Gastroesophageal sphincter (tissue), 4 donors: ENCODE measurements around the gene CTNND2. TPM values are rescaled to one million over a fixed set of nuclear protein-coding genes. Genes with fewer than 3 reads are reported as not detected.

Experiments used
- ATAC-seq: fragments of 150-250 bp; one replicate; pipeline ENCODE4 v1.9.1; 2016; ENCODE audit warnings: mild to moderate bottlenecking, moderate library complexity
- H3K27ac ChIP-seq, 4 donors: fragments of 200-600 bp; sonication (generic) in 3 of 4; 1 replicate in 3 of 4; 2 replicates in 1 of 4; pipeline ENCODE4 v1.5.1; 2016 to 2019
- H3K27me3 ChIP-seq: fragments of 200-600 bp; sonication (generic); one replicate; pipeline ENCODE4 v1.5.1; 2019
- H3K36me3 ChIP-seq, 2 donors: fragments of 200-600 bp; sonication (generic); one replicate each; pipeline ENCODE4 v1.5.1; 2019; ENCODE audit warnings: control low read depth in 1 of 2
- H3K4me1 ChIP-seq, 3 donors: fragments of 200-600 bp; sonication (generic); 1 replicate in 2 of 3; 2 replicates in 1 of 3; pipeline ENCODE4 v1.5.1; 2016 to 2019; ENCODE audit warnings: control low read depth in 2 of 3
- H3K4me3 ChIP-seq, 2 donors: fragments of 200-600 bp; sonication (generic); one replicate each; pipeline ENCODE4 v1.5.1; 2019; ENCODE audit warnings: mild to moderate bottlenecking in 1 of 2, moderate library complexity in 1 of 2
- H3K9me3 ChIP-seq, 3 donors: fragments of 200-600 bp; sonication (generic); one replicate each; pipeline ENCODE4 v1.5.1; 2017 to 2019; ENCODE audit warnings: control low read depth in 2 of 3
- EP300 ChIP-seq: sonication (generic); formaldehyde crosslinking; IDR thresholded peaks from one replicate; pipeline ENCODE4 v1.6.1; 2017; ENCODE audit warnings: antibody characterized with exemption, mild to moderate bottlenecking
- POLR2A ChIP-seq, 2 donors: fragments of 450-650 bp; IDR thresholded peaks; one replicate each; pipeline ENCODE4 v1.6.1; 2017; ENCODE audit warnings: antibody characterized with exemption in 2 of 2, mild to moderate bottlenecking in 2 of 2, moderate library complexity in 1 of 2
- POLR2AphosphoS5 ChIP-seq: sonication (generic); formaldehyde crosslinking; IDR thresholded peaks from one replicate; pipeline ENCODE4 v1.6.1; 2017; ENCODE audit warnings: antibody characterized with exemption
- WGBS, 2 donors: methylation state at CpG; one replicate each; pipeline ENCODE4 v1.1.5; 2018; ENCODE audit warnings: low coverage in 1 of 2; 5-methylcytosine and 5-hydroxymethylcytosine counted together
- total RNA-seq, 4 donors: library from RNA; depleted of rRNA; stranded (reverse); fragments of >200 nt; gene quantifications; one replicate each; pipeline ENCODE4 v1.1.0, GENCODE V29; 2016
- TF ChIP-seq, protein P1 (sequence below), 4 experiments: fragments of 200-600 bp in 2 of 4; fragments of 450-650 bp in 2 of 4; sonication (generic) in 1 of 4; IDR thresholded peaks; one replicate each; pipeline ENCODE4 v1.5.1; 2017 to 2019; ENCODE audit warnings: antibody characterized with exemption in 4 of 4, mild to moderate bottlenecking in 2 of 4, moderate library complexity in 2 of 4

Gene CTNND2
- total RNA-seq, 4 donors from 2014 or later = 0.40 to 3.1 (median 1.9) TPM

DNA sequence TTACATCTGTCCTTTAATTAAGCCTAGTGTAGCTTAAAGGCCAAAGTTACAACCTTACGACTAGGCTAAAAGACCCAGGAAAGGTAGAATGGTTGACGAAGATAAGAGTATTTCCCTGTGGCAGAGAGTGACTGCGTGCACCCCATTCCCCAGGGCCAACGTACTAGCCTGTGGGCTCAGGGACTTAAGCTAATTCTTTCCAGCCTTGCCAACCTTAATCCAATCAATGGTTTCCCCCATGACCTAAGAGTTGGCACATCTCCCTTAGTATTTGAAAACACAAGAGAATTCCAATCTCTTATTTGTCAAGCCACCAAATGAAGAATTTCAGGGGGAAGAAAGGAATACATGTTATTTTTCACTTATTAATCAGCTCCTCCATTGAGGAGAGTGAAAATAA, 16.0 kb downstream of the CTNND2 start:
- no peak for ATAC-seq
- Histone ChIP-seq H3K4me1 (no peaks in the 10 kb centered on the region), H3K4me3 (no peak overlapping the region), H3K36me3 (no peaks in the 10 kb centered on the region), H3K27me3 (no peaks in the 10 kb centered on the region), H3K27ac (no peak overlapping the region), H3K9me3 (no peaks in the 10 kb centered on the region)
- 79 to 88% methylated on average over 4 of the region's 4 CpGs for WGBS, 2 donors
- TF ChIP-seq, protein P1, sequence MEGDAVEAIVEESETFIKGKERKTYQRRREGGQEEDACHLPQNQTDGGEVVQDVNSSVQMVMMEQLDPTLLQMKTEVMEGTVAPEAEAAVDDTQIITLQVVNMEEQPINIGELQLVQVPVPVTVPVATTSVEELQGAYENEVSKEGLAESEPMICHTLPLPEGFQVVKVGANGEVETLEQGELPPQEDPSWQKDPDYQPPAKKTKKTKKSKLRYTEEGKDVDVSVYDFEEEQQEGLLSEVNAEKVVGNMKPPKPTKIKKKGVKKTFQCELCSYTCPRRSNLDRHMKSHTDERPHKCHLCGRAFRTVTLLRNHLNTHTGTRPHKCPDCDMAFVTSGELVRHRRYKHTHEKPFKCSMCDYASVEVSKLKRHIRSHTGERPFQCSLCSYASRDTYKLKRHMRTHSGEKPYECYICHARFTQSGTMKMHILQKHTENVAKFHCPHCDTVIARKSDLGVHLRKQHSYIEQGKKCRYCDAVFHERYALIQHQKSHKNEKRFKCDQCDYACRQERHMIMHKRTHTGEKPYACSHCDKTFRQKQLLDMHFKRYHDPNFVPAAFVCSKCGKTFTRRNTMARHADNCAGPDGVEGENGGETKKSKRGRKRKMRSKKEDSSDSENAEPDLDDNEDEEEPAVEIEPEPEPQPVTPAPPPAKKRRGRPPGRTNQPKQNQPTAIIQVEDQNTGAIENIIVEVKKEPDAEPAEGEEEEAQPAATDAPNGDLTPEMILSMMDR (IDR thresholded peaks at IDR 0.05) = no peak
- TF ChIP-seq POLR2A (IDR thresholded peaks at IDR 0.05) (no peak), POLR2AphosphoS5 (no peak)

DNA sequence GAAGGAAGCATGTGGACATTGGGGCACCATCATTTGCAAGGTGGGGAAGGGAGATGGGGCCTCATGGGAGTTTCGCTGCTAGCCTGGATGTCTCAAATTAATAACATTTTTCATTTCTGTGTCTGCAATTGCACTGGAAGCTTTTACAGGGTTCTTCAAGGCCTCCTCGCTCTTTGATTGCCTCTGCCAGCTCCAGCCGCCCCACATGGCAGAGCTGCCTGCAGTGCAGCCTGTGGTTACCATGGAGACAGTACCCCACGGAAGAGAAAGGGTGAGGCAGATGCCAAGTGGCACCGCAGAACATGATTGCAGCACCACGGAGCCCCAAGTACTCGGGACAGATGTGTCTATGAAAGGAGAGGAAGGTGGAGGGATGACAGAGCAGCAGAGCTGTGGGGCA, 25.4 kb downstream of the CTNND2 start:
- no peaks in the 10 kb centered on the region for H3K36me3 ChIP-seq
- TF ChIP-seq, protein P1 (IDR thresholded peaks at IDR 0.05) = no peak
- no peak for TF ChIP-seq EP300
- no peak for TF ChIP-seq POLR2A (IDR thresholded peaks at IDR 0.05)
- no peak for TF ChIP-seq POLR2AphosphoS5
- H3K4me1 ChIP-seq = no peaks in the 10 kb centered on the region
- H3K9me3 ChIP-seq = peaks cover 0 to 8% (median 0%) of the 10 kb centered on the region in 3 donors
- 59 to 60% methylated on average over 2 to 5 of the region's 7 CpGs for WGBS, 2 donors
- H3K4me3 ChIP-seq = no peak overlapping the region
- H3K27me3 ChIP-seq = no peaks in the 10 kb centered on the region
- no peak overlapping the region for H3K27ac ChIP-seq
- ATAC-seq = no peak

DNA sequence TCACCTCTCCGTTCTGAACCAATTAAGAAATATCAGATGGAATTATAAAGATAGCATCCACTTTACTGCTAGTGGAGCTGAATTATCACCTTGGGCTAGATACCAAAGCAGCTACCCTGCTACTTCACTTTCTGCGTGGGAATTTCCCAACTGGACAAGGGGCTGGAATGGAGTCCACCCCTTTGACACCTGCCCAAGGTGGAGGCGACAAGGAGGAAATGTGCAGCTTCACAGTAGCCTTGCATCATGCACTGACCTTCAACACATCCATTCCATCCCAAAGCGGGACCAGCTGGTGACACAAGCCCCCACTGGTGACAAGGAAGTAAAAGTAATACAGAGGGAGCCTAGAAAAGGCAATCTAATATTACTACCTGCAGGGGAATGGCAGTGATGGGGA, 30.7 kb downstream of the CTNND2 start:
- TF ChIP-seq EP300 (no peak), POLR2AphosphoS5 (no peak), POLR2A (IDR thresholded peaks at IDR 0.05) (no peak)
- TF ChIP-seq, protein P1 (IDR thresholded peaks at IDR 0.05) = no peak
- Histone ChIP-seq H3K27ac (no peak overlapping the region), H3K4me3 (no peak overlapping the region), H3K27me3 (no peaks in the 10 kb centered on the region), H3K9me3 (no peaks in the 10 kb centered on the region), H3K36me3 (no peaks in the 10 kb centered on the region), H3K4me1 (no peaks in the 10 kb centered on the region)
- 61 to 83% methylated on average over 3 to 4 of the region's 4 CpGs for WGBS, 2 donors
- no peak for ATAC-seq

DNA sequence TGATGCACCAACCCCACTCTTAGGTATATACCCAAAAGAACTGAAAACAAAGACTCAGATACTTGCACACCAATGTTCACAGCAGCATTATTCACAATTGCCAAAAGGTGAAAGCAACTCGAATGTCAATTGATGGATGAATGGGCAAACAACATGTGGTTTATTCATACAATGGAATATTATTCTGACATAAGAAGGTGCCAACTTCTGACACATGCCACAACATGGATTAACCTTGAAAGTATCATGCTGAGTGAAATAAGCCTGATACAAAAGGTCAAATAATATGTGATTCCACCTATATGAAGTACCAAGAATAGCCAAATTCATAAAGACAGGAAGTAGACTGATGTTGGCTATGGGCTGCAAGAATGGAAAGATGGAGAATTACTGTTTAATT, 35.0 kb downstream of the CTNND2 start:
- Histone ChIP-seq H3K9me3 (no peaks in the 10 kb centered on the region), H3K27me3 (no peaks in the 10 kb centered on the region), H3K4me3 (no peak overlapping the region), H3K27ac (no peak overlapping the region), H3K4me1 (no peaks in the 10 kb centered on the region), H3K36me3 (no peaks in the 10 kb centered on the region)
- WGBS, 2 donors = 67 to 86% methylated on average over 1 of the region's 1 CpG
- no peak for ATAC-seq
- TF ChIP-seq POLR2A (IDR thresholded peaks at IDR 0.05) = no peak

DNA sequence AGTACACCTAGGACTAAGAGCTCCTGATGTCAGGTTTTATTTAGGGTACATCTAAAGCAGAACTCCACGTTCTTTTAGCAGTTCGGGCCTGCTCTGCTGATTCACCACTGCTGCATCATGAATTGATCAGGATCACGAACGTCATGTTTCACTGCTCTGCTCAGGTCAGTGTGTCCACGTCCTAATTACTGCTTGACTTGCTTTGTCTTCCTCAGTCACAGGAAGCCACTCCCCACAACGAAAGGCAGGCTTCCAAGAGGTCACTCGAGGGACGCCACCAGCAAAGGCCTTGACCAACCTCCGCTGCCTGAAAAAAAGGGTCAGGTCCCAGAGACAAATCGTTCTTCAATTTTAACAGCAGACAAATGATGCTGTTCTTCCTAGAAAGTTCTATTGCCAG, 40.3 kb downstream of the CTNND2 start:
- Histone ChIP-seq H3K9me3 (no peaks in the 10 kb centered on the region), H3K36me3 (no peaks in the 10 kb centered on the region), H3K4me1 (no peaks in the 10 kb centered on the region), H3K4me3 (no peak overlapping the region), H3K27me3 (no peaks in the 10 kb centered on the region), H3K27ac (no peak overlapping the region)
- ATAC-seq = no peak
- WGBS, 2 donors = 53% methylated on average over 6 to 10 of the region's 10 CpGs
- TF ChIP-seq POLR2A (IDR thresholded peaks at IDR 0.05) (no peak), POLR2AphosphoS5 (no peak), EP300 (no peak)
- TF ChIP-seq, protein P1 (IDR thresholded peaks at IDR 0.05) = no peak
